ENCODE data around the gene HOXD9.

GRCh38 chr2:176165370-176166050, 43.0 kb downstream of the HOXD9 start:
- TF ChIP-seq CTCF (IDR thresholded peaks at IDR 0.05; ENCODE audit: low read depth, low read length), result no peak
- no peak for TF ChIP-seq MAX (IDR thresholded peaks at IDR 0.05; ENCODE audit: low read depth, low read length)
- no peak for TF ChIP-seq POLR2A (IDR thresholded peaks at IDR 0.05; ENCODE audit: extremely low read depth, insufficient read length)
